OCI-LY3 (cell line): Measurements from ENCODE around the gene LCN1.

ENCODE experiments used
- EZH2phosphoT487 ChIP-seq: fragments of 200-600 bp; shearing (Covaris generic); IDR thresholded peaks from 2 replicates; pipeline ENCODE4 v1.6.1; 2018; ENCODE audit warnings: antibody characterized with exemption, mixed run types, low read depth
- TF ChIP-seq, protein P1 (sequence below): fragments of 200-600, 300-600 bp; sonication (generic); IDR thresholded peaks from 2 replicates; pipeline ENCODE4 v1.5.1; 2014; ENCODE audit warnings: antibody characterized with exemption, low read length, low read depth

DNA sequence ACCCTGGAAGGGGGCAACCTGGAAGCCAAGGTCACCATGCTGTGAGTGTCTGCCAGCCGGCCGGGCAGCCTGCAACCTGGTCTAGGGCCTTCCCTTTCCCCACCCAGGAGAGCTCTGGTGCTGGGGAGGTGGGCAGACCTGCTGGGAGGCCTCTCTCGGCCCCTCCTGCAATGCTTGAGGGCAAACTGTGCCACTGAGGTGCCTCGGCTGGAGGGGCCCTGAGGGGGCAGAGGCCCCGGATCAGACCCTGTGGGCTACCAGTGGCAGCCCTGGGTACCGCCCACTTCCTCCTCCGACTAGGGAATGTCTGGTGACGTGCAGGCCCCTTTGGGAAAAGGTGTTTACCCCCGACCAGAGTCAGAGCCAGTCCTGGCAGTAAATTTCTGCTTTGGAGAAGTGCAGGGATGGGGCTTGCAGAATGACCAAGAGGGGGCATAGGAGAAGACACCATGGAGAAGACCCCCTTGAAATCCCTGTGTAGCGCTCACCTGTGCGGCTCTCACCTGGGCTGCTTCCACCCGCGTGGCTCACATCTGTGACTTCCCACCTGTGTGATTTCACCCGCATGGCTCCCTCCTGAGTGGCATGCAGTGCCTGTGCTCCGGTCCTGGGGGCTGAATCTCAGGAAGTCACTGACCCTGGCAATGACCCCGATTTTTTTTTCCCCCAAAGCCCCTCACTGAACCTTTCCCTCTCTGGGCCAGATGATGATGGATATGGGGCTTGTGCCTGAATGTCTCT, 1.1 kb downstream of the LCN1 start:
- TF ChIP-seq, protein P1, sequence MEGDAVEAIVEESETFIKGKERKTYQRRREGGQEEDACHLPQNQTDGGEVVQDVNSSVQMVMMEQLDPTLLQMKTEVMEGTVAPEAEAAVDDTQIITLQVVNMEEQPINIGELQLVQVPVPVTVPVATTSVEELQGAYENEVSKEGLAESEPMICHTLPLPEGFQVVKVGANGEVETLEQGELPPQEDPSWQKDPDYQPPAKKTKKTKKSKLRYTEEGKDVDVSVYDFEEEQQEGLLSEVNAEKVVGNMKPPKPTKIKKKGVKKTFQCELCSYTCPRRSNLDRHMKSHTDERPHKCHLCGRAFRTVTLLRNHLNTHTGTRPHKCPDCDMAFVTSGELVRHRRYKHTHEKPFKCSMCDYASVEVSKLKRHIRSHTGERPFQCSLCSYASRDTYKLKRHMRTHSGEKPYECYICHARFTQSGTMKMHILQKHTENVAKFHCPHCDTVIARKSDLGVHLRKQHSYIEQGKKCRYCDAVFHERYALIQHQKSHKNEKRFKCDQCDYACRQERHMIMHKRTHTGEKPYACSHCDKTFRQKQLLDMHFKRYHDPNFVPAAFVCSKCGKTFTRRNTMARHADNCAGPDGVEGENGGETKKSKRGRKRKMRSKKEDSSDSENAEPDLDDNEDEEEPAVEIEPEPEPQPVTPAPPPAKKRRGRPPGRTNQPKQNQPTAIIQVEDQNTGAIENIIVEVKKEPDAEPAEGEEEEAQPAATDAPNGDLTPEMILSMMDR, result no peak
- TF ChIP-seq EZH2phosphoT487, result no peak
